Keratinocyte (primary cell): ENCODE data around the gene EEPD1. TPM values are rescaled to one million over a fixed set of nuclear protein-coding genes. Genes with fewer than 3 reads are reported as not detected.

ENCODE experiments used
- DNase-seq: peaks from one replicate; pipeline ENCODE4 v3.0.0-alpha.2; 2011; ENCODE audit warnings: low read depth, missing footprints, low spot score
- FAIRE-seq: peaks from 2 replicates; lab custom pipeline; 2011; peaks lifted over from hg19 to GRCh38; lab: Jason Lieb, UNC
- H2AFZ ChIP-seq: 2 replicates; pipeline ENCODE4 v1.6.0; 2012; ENCODE audit warnings: low read length, control low read depth, inconsistent platforms; ENCODE audit not compliant: control insufficient read depth
- H3K27ac ChIP-seq: 2 replicates; pipeline ENCODE4 v1.5.1; 2011; ENCODE audit warnings: low read length; ENCODE audit not compliant: control insufficient read depth, insufficient read depth
- H3K27me3 ChIP-seq: 3 replicates; pipeline ENCODE4 v1.6.0; 2011; ENCODE audit warnings: low read length; ENCODE audit not compliant: control insufficient read depth, insufficient read depth; ENCODE audit errors: extremely low read depth
- H3K36me3 ChIP-seq, 2 experiments: 2 replicates in 1 of 2; 3 replicates in 1 of 2; pipeline ENCODE4 v1.5.1; 2011; ENCODE audit warnings: low read length in 2 of 2, mild to moderate bottlenecking in 1 of 2; ENCODE audit not compliant: control insufficient read depth in 2 of 2, insufficient read depth in 2 of 2; ENCODE audit errors: extremely low read depth in 1 of 2
- H3K4me1 ChIP-seq: 3 replicates; pipeline ENCODE4 v1.5.1; 2011; ENCODE audit warnings: low read length; ENCODE audit not compliant: control insufficient read depth, insufficient read depth; ENCODE audit errors: extremely low read depth
- H3K4me2 ChIP-seq: 3 replicates; pipeline ENCODE4 v1.6.0; 2011; ENCODE audit warnings: low read depth, low read length; ENCODE audit not compliant: control insufficient read depth, insufficient read depth; ENCODE audit errors: extremely low read depth
- H3K4me3 ChIP-seq, 3 experiments: fragments of 200-600 bp in 1 of 3; sonication (generic) in 1 of 3; 2 replicates in 2 of 3; 3 replicates in 1 of 3; pipeline ENCODE4 v1.5.1; 2011 to 2016; ENCODE audit warnings: low read length in 3 of 3, mild to moderate bottlenecking in 3 of 3, control low read depth in 2 of 3, inconsistent platforms in 1 of 3, low read depth in 1 of 3, mixed read lengths in 1 of 3, mixed run types in 1 of 3, moderate library complexity in 1 of 3; ENCODE audit not compliant: control insufficient read depth in 2 of 3, insufficient read depth in 2 of 3; ENCODE audit errors: extremely low read depth in 1 of 3
- H3K79me2 ChIP-seq: 2 replicates; pipeline ENCODE4 v1.6.0; 2012; ENCODE audit warnings: low read length; ENCODE audit not compliant: control insufficient read depth, insufficient read depth
- H3K9ac ChIP-seq: 3 replicates; pipeline ENCODE4 v1.6.0; 2011; ENCODE audit warnings: low read length; ENCODE audit not compliant: control insufficient read depth, insufficient read depth; ENCODE audit errors: extremely low read depth
- H3K9me1 ChIP-seq: 3 replicates; pipeline ENCODE4 v1.6.0; 2011; ENCODE audit warnings: low read length; ENCODE audit not compliant: control insufficient read depth, insufficient read depth; ENCODE audit errors: extremely low read depth
- H3K9me3 ChIP-seq: 2 replicates; pipeline ENCODE4 v1.5.1; 2012; ENCODE audit warnings: low read depth, low read length; ENCODE audit not compliant: control insufficient read depth
- H4K20me1 ChIP-seq: 3 replicates; pipeline ENCODE4 v1.6.0; 2011; ENCODE audit warnings: low read length; ENCODE audit not compliant: control insufficient read depth, insufficient read depth; ENCODE audit errors: extremely low read depth
- EZH2 ChIP-seq: IDR thresholded peaks from one replicate; pipeline ENCODE4 v1.6.1; 2012; ENCODE audit warnings: inconsistent platforms, mild to moderate bottlenecking, low read length, moderate library complexity
- dilution Hi-C: fragments of 300-500 bp; cut with MboI; formaldehyde crosslinking; loops from one replicate; pipeline ENCODE4 v1.7.0; 2020; ENCODE audit warnings: low sequenced_read_pairs; ENCODE audit not compliant: extremely low pct_ligation_motif_present
- polyA plus RNA-seq, 5 experiments: library from polyadenylated mRNA; depleted of rRNA in 3 of 5; stranded (reverse) in 3 of 5; stranded (forward) in 1 of 5; unstranded in 1 of 5; fragments of >200 nt; gene quantifications; 1 replicate in 1 of 5; 2 replicates in 3 of 5; 3 replicates in 1 of 5; pipeline versions ENCODE4 v1.2.1 to v1.2.3, GENCODE V29; 2011 to 2012; ENCODE audit warnings: missing spikeins in 2 of 5, low read depth in 1 of 5, low replicate concordance in 1 of 5
- TF ChIP-seq, protein P1 (sequence below), 3 experiments: IDR thresholded peaks in 1 of 3; conservative IDR thresholded peaks in 1 of 3; optimal IDR thresholded peaks in 1 of 3; 2 replicates in 2 of 3; 3 replicates in 1 of 3; pipeline versions ENCODE3 to v1.5.1; 2011; ENCODE audit warnings: low read length in 3 of 3, mild to moderate bottlenecking in 3 of 3, moderate library complexity in 2 of 3, control low read depth in 1 of 3, inconsistent platforms in 1 of 3; ENCODE audit not compliant: insufficient read depth in 2 of 3; ENCODE audit errors: extremely low read depth in 1 of 3

The EEPD1 gene
- polyA plus RNA-seq, 1 donor (not counting 4 experiments of a cell fraction or from before 2014, with no cell fraction given): 1.2 TPM

GRCh38 chr7:36336390-36336789, 183.3 kb downstream of the EEPD1 start:
- Histone ChIP-seq H4K20me1 (no peaks in the 10 kb centered on the region), H3K27me3 (no peaks in the 10 kb centered on the region), H3K36me3 (peaks cover 0 to 3% of the 10 kb centered on the region in 2 experiments), H2AFZ (no peak overlapping the region), H3K9ac (no peak overlapping the region), H3K4me2 (no peak overlapping the region), H3K27ac (no peak overlapping the region), H3K4me1 (no peaks in the 10 kb centered on the region), H3K9me1 (no peaks in the 10 kb centered on the region), H3K79me2 (no peaks in the 10 kb centered on the region), H3K9me3 (no peaks in the 10 kb centered on the region), H3K4me3 (no peak overlapping the region)
- TF ChIP-seq EZH2: no peak
- TF ChIP-seq, protein P1, sequence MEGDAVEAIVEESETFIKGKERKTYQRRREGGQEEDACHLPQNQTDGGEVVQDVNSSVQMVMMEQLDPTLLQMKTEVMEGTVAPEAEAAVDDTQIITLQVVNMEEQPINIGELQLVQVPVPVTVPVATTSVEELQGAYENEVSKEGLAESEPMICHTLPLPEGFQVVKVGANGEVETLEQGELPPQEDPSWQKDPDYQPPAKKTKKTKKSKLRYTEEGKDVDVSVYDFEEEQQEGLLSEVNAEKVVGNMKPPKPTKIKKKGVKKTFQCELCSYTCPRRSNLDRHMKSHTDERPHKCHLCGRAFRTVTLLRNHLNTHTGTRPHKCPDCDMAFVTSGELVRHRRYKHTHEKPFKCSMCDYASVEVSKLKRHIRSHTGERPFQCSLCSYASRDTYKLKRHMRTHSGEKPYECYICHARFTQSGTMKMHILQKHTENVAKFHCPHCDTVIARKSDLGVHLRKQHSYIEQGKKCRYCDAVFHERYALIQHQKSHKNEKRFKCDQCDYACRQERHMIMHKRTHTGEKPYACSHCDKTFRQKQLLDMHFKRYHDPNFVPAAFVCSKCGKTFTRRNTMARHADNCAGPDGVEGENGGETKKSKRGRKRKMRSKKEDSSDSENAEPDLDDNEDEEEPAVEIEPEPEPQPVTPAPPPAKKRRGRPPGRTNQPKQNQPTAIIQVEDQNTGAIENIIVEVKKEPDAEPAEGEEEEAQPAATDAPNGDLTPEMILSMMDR (optimal IDR thresholded peaks at IDR 0.05 in 1 of 3, IDR thresholded peaks at IDR 0.05 in 1 of 3, conservative IDR thresholded peaks at IDR 0.05 in 1 of 3; ENCODE audit: extremely low read depth in 1 of 3, insufficient read depth in 2 of 3, low read length in 3 of 3): no peak
- DNase-seq (no peak), FAIRE-seq (no peak)
- dilution Hi-C loops: no loop called here

GRCh38 chr7:36338256-36338655, 185.2 kb downstream of the EEPD1 start:
- no peaks in the 10 kb centered on the region for H3K4me1 ChIP-seq
- H3K9me1 ChIP-seq: no peaks in the 10 kb centered on the region
- dilution Hi-C loops: no loop called here
- no peak overlapping the region for H3K27ac ChIP-seq
- no peak for DNase-seq
- no peak overlapping the region for H3K9ac ChIP-seq
- H4K20me1 ChIP-seq: no peaks in the 10 kb centered on the region
- TF ChIP-seq, protein P1 (optimal IDR thresholded peaks at IDR 0.05 in 1 of 3, IDR thresholded peaks at IDR 0.05 in 1 of 3, conservative IDR thresholded peaks at IDR 0.05 in 1 of 3; ENCODE audit: extremely low read depth in 1 of 3, insufficient read depth in 2 of 3, low read length in 3 of 3): no peak
- TF ChIP-seq EZH2: no peak
- H3K36me3 ChIP-seq: peaks cover 0 to 3% of the 10 kb centered on the region in 2 experiments
- H3K79me2 ChIP-seq: no peaks in the 10 kb centered on the region
- H3K4me3 ChIP-seq: no peak overlapping the region
- H3K27me3 ChIP-seq: no peaks in the 10 kb centered on the region
- no peak overlapping the region for H2AFZ ChIP-seq
- no peaks in the 10 kb centered on the region for H3K9me3 ChIP-seq
- no peak overlapping the region for H3K4me2 ChIP-seq
- no peak for FAIRE-seq
